Adrenal gland (tissue), 12 donors: ENCODE data around the gene AKR1A1. TPM values are rescaled to one million over a fixed set of nuclear protein-coding genes. Genes with fewer than 3 reads are reported as not detected.
"Not testable (repeated sequence)": the region's sequence is repeated elsewhere in the genome, so short reads cannot be mapped to it uniquely, and the experiment has no call there.

Source experiments
- DNase-seq, 7 donors: peaks; one replicate each; pipeline ENCODE4 v3.0.0-alpha.2; 2019 to 2020
- H3K27ac ChIP-seq, 5 donors: fragments of 200-600 bp; sonication (generic) in 4 of 5; 1 replicate in 3 of 5; 2 replicates in 2 of 5; pipeline versions ENCODE4 v1.5.1 to v1.8.0; 2016 to 2020; ENCODE audit warnings: mild to moderate bottlenecking in 1 of 5
- H3K27me3 ChIP-seq: fragments of 200-600 bp; 2 replicates; pipeline ENCODE4 v1.8.0; 2021
- H3K36me3 ChIP-seq, 2 donors: fragments of 200-600 bp; replicated peaks in 1 of 2; 1 replicate in 1 of 2; 2 replicates in 1 of 2; pipeline versions ENCODE4 v1.5.1 to v1.8.0; 2018 to 2022
- H3K4me1 ChIP-seq, 2 donors: fragments of 200-600 bp; replicated peaks in 1 of 2; 1 replicate in 1 of 2; 2 replicates in 1 of 2; pipeline versions ENCODE4 v1.5.1 to v1.8.0; 2018 to 2021
- H3K4me3 ChIP-seq, 4 donors: fragments of 200-600 bp; sonication (generic) in 3 of 4; one replicate each; pipeline ENCODE4 v1.5.1; 2016 to 2018
- H3K9me3 ChIP-seq, 3 donors: fragments of 200-600 bp; sonication (generic) in 1 of 3; replicated peaks in 1 of 3; 1 replicate in 2 of 3; 2 replicates in 1 of 3; pipeline versions ENCODE4 v1.5.1 to v1.8.0; 2016 to 2021
- POLR2A ChIP-seq, 2 donors: fragments of 450-650 bp; IDR thresholded peaks; one replicate each; pipeline ENCODE4 v1.6.1; 2017; ENCODE audit warnings: antibody characterized with exemption in 2 of 2, mild to moderate bottlenecking in 2 of 2, moderate library complexity in 1 of 2
- WGBS, 4 donors: extraction: QIAGEN DNeasy Blood & Tissue Kit in 2 of 4; methylation state at CpG; one replicate each; pipeline versions ENCODE4 v1.1.5 to v1.1.7; 2013 to 2017; 5-methylcytosine and 5-hydroxymethylcytosine counted together
- intact Hi-C, 2 donors: fragments of 100-400 bp; cut with DNase I; formaldehyde crosslinking; loops; one replicate each; pipeline versions ENCODE4 v1.14.1 to v1.15.0; 2022 to 2023
- polyA plus RNA-seq, 3 donors: library from polyadenylated mRNA; stranded (reverse); fragments of 200-250 nt in 2 of 3; fragments of 350-450 nt in 1 of 3; fragmentation: Illumina TruSeq in 1 of 3; extraction: RNeasy Lipid Tissue Mini Kit (QIAGEN cat#74804) in 1 of 3; gene quantifications; one replicate each; pipeline ENCODE4 v1.2.3, GENCODE V29; 2013 to 2014
- total RNA-seq, 9 donors: library from RNA; depleted of rRNA in 4 of 9; stranded (reverse); fragments of >200 nt in 4 of 9; fragments of 120-200 nt in 1 of 9; fragmentation: NEBNext Ultra II Directional in 1 of 9; extraction: Animal tissue kit (Norgen Biotek cat#: 25700) in 1 of 9; gene quantifications; one replicate each; pipeline versions ENCODE4 v1.1.0 to v1.2.4, GENCODE V29; 2013 to 2023
- TF ChIP-seq, protein P1 (sequence below), 6 experiments: fragments of 450-650 bp in 4 of 6; fragments of 200-600 bp in 2 of 6; sonication (generic) in 1 of 6; IDR thresholded peaks; 1 replicate in 5 of 6; 2 replicates in 1 of 6; pipeline versions ENCODE4 v1.5.1 to v1.8.0; 2016 to 2021; ENCODE audit warnings: antibody characterized with exemption in 6 of 6, mild to moderate bottlenecking in 2 of 6, moderate library complexity in 1 of 6
- donor health status: healthy with polysubstance abuse.
- donor health status: Bipolar disorder and iron deficiency.
- donor health status: DM: yes; HTN: yes; CAD: no.
- donor health status: DM: no; HTN: no; CAD: no.
- donor health status: DM: no; HTN: no; CAD: no.
- donor health status: DM: yes; HTN: yes; CAD: no.

Gene AKR1A1
- total and polyA plus RNA-seq, 12 donors = 85.6 to 199 (median 119) TPM

- DNase-seq = no peak
- Histone ChIP-seq H3K9me3 (no peaks in the 10 kb centered on the region), H3K36me3 (peaks cover 0 to 70% of the 10 kb centered on the region in 2 donors), H3K27ac (no peak overlapping the region), H3K27me3 (no peaks in the 10 kb centered on the region), H3K4me1 (peaks cover 5 to 21% of the 10 kb centered on the region in 2 donors), H3K4me3 (no peak overlapping the region)
- 54 to 76% (median 60%) methylated on average over 3 of the region's 3 CpGs for WGBS, 4 donors
- intact Hi-C loops = loop anchor here in 1 of 2 donors (5.0 kb wide), 1 partner anchor 51 kb away; no protein-coding TSS in a partner anchor
- TF ChIP-seq POLR2A (IDR thresholded peaks at IDR 0.05) = no peak
- TF ChIP-seq, protein P1, sequence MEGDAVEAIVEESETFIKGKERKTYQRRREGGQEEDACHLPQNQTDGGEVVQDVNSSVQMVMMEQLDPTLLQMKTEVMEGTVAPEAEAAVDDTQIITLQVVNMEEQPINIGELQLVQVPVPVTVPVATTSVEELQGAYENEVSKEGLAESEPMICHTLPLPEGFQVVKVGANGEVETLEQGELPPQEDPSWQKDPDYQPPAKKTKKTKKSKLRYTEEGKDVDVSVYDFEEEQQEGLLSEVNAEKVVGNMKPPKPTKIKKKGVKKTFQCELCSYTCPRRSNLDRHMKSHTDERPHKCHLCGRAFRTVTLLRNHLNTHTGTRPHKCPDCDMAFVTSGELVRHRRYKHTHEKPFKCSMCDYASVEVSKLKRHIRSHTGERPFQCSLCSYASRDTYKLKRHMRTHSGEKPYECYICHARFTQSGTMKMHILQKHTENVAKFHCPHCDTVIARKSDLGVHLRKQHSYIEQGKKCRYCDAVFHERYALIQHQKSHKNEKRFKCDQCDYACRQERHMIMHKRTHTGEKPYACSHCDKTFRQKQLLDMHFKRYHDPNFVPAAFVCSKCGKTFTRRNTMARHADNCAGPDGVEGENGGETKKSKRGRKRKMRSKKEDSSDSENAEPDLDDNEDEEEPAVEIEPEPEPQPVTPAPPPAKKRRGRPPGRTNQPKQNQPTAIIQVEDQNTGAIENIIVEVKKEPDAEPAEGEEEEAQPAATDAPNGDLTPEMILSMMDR (IDR thresholded peaks at IDR 0.05) = no peak
These were observed 34.6 kb upstream of the AKR1A1 start for GRCh38 chr1:45516036-45516435.

DNA sequence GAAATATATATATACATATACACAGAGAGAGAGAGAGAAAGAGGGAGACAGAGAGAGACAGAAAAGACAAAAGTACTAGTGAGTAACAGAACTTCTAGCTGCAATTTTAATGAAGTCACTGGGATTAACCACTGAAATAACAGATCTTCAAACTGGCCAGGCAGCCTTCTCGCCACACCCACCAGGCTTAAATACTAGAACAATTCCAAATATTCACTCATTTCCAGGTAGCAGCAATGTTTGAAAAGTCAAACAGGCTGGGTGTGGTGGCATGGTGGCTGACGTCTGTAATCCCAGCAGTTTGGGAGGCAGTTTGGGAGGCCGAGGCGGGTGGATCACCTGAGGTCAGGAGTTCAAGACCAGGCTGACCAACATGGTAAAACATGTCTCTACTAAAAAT lies 34.2 kb upstream of the AKR1A1 start:
- Histone ChIP-seq H3K9me3 (no peaks in the 10 kb centered on the region), H3K36me3 (peaks cover 0 to 66% of the 10 kb centered on the region in 2 donors), H3K4me3 (no peak overlapping the region), H3K4me1 (peaks cover 5 to 18% of the 10 kb centered on the region in 2 donors), H3K27ac (no peak overlapping the region), H3K27me3 (no peaks in the 10 kb centered on the region)
- DNase-seq = no peak
- TF ChIP-seq POLR2A (IDR thresholded peaks at IDR 0.05) = no peak
- TF ChIP-seq, protein P1 (IDR thresholded peaks at IDR 0.05) = no peak
- WGBS, 4 donors = 81 to 92% (median 87%) methylated on average over 4 of the region's 4 CpGs
- intact Hi-C loops = loop anchor here in 1 of 2 donors (5.0 kb wide), 1 partner anchor 51 kb away; no protein-coding TSS in a partner anchor

DNA sequence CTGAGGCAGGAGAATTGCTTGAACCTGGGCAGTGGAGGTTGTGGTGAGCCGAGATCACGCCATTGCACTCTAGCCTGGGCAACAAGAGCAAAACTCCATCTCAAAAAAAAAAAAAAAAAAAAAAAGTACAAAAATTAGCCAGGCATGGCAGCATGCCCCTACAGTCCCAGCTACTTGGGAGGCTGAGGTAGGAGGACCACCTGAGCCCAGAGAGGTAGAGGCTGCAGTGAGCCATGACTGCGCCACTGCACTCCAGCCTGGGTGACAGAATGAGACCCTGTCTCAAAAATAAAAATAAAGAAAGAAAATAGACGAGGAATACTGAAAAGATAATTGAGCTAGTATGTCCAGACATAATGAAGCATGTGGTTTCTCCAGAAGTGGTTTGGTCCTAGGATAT lies 32.3 kb upstream of the AKR1A1 start:
- Histone ChIP-seq H3K36me3 (peaks cover 0 to 47% of the 10 kb centered on the region in 2 donors), H3K4me1 (peaks cover 5 to 13% of the 10 kb centered on the region in 2 donors)
- DNase-seq, H3K27me3 ChIP-seq, H3K4me3 ChIP-seq, H3K9me3 ChIP-seq, H3K27ac ChIP-seq: not testable (repeated sequence)
- WGBS, 4 donors = 75 to 96% (median 92%) methylated on average over 4 of the region's 4 CpGs
- intact Hi-C loops = loop anchor here in 1 of 2 donors (5.0 kb wide), 1 partner anchor 49 kb away; no protein-coding TSS in a partner anchor

DNA sequence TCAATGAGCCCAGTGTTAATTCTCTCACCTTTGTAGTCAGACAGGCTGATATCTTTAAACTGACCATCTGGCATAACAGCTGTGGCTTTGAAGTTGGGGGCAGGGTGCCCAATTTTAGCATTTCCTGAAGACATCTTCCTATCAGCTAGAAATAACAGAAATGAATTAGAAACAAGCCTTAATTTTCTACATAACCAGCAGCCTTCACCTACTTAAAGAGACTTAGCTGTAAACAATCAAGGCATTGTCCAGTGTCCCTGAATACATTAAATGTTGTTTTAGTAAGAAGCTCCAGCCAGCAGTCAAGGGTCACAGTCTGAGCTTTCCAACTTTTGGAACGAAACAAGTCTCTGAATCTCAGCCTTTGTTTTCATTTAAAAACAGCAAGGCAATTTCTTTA lies 31.7 kb upstream of the AKR1A1 start:
- no peak for TF ChIP-seq POLR2A (IDR thresholded peaks at IDR 0.05)
- WGBS, 4 donors = 7 to 14% (median 8%) methylated on average over 1 of the region's 1 CpG
- DNase-seq = no peak
- intact Hi-C loops = loop anchor here in 1 of 2 donors (5.0 kb wide), 1 partner anchor 48 kb away; no protein-coding TSS in a partner anchor
- Histone ChIP-seq H3K4me3 (no peak overlapping the region), H3K36me3 (peaks cover 0 to 42% of the 10 kb centered on the region in 2 donors), H3K27ac (no peak overlapping the region), H3K9me3 (no peaks in the 10 kb centered on the region), H3K4me1 (peaks cover 5 to 13% of the 10 kb centered on the region in 2 donors), H3K27me3 (no peaks in the 10 kb centered on the region)

- intact Hi-C loops = loop anchor here in 1 of 2 donors (5.0 kb wide), 1 partner anchor 48 kb away; no protein-coding TSS in a partner anchor
- not testable (repeated sequence) for H3K9me3 ChIP-seq, DNase-seq, H3K27me3 ChIP-seq
- Histone ChIP-seq H3K4me3 (peak overlapping the region in 1 of 4 donors; percentile 99), H3K4me1 (peaks cover 5 to 13% of the 10 kb centered on the region in 2 donors), H3K36me3 (peaks cover 0 to 33% of the 10 kb centered on the region in 2 donors), H3K27ac (peak overlapping the region in 1 of 5 donors; percentile 3)
- 79 to 88% (median 80%) methylated on average over 16 of the region's 16 CpGs for WGBS, 4 donors
These were observed 30.9 kb upstream of the AKR1A1 start for GRCh38 chr1:45519774-45520173.
